Hair follicular keratinocyte (primary cell): ENCODE results near the gene PTPN1. TPM values are rescaled to one million over a fixed set of nuclear protein-coding genes. Genes with fewer than 3 reads are reported as not detected.

ENCODE experiments used
- total RNA-seq: library from RNA; depleted of rRNA; stranded (reverse); fragments of >200 nt; gene quantifications from 2 replicates; pipeline ENCODE4 v1.2.3, GENCODE V29; 2015

Gene PTPN1
- total RNA-seq, result 51.9 and 64.0 TPM in 2 replicates

DNA sequence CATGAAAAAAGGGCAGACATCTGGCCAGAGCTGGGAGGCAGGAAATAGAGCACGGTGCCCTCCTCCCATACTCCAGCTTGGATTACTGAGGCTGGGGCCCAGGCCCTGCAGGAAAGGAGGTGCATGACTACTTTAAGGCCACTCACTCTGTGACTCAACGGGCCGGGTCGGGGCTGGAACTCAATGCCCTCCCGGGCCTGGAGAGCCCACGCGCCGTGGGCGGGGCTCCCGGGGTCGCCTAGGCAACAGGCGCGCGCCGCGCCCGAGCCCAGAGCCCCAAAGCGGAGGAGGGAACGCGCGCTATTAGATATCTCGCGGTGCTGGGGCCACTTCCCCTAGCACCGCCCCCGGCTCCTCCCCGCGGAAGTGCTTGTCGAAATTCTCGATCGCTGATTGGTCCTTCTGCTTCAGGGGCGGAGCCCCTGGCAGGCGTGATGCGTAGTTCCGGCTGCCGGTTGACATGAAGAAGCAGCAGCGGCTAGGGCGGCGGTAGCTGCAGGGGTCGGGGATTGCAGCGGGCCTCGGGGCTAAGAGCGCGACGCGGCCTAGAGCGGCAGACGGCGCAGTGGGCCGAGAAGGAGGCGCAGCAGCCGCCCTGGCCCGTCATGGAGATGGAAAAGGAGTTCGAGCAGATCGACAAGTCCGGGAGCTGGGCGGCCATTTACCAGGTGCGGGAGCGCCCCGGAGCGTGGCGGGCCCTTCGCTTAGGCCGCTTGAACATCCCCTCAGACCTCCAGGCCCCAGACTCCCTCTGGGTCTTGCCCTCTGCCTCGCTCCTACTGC is at the start of gene PTPN1:
PTPN1 (plus strand) TSS at position 461 of the 783 bp plus-strand sequence; CDS start at position 606, 145 bp downstream.

Other genes with a start within 250 kb of the PTPN1 start
- gene RIPOR3, start 181.2 kb downstream of the PTPN1 start, total RNA-seq, result 0.04 TPM in 1 of 2 replicates, not detected in the other
- gene PARD6B, start 221.2 kb downstream of the PTPN1 start, total RNA-seq, result 1.2 and 1.6 TPM in 2 replicates